Right lobe of liver (tissue), 4 donors: Measurements from ENCODE around the gene CPB2.

ENCODE experiments used
- CTCF ChIP-seq, 4 donors: fragments of 200-600 bp in 3 of 4; fragments of 450-650 bp in 1 of 4; IDR thresholded peaks; one replicate each; pipeline versions ENCODE4 v1.5.1 to v1.8.0; 2016 to 2022; ENCODE audit warnings: antibody characterized with exemption in 4 of 4, mild to moderate bottlenecking in 2 of 4
- POLR2A ChIP-seq: fragments of 450-650 bp; IDR thresholded peaks from one replicate; pipeline ENCODE4 v1.6.1; 2017; ENCODE audit warnings: antibody characterized with exemption, mild to moderate bottlenecking
- donor health status: DM: no; HTN: no; CAD: no.
- donor health status: DM: no; HTN: no; CAD: no.
- donor health status: DM: no; HTN: yes; CAD: no.

- TF ChIP-seq CTCF (IDR thresholded peaks at IDR 0.05) (no peak), POLR2A (no peak)
These were observed 51.4 kb downstream of the CPB2 start for GRCh38 chr13:46053162-46054012.
